CD4-positive, alpha-beta T cell treated with Interleukin-2 at 100 ng/mL for 4 hours (primary cell): ENCODE results near the gene AKAP8L.
"Not testable (repeated sequence)": the region's sequence is repeated elsewhere in the genome, so short reads cannot be mapped to it uniquely, and the experiment has no call there.

Experiments used
- DNase-seq: peaks from one replicate; pipeline ENCODE4 v3.0.0-alpha.2; 2020; ENCODE audit warnings: low spot score

AKAP8L gene

DNA sequence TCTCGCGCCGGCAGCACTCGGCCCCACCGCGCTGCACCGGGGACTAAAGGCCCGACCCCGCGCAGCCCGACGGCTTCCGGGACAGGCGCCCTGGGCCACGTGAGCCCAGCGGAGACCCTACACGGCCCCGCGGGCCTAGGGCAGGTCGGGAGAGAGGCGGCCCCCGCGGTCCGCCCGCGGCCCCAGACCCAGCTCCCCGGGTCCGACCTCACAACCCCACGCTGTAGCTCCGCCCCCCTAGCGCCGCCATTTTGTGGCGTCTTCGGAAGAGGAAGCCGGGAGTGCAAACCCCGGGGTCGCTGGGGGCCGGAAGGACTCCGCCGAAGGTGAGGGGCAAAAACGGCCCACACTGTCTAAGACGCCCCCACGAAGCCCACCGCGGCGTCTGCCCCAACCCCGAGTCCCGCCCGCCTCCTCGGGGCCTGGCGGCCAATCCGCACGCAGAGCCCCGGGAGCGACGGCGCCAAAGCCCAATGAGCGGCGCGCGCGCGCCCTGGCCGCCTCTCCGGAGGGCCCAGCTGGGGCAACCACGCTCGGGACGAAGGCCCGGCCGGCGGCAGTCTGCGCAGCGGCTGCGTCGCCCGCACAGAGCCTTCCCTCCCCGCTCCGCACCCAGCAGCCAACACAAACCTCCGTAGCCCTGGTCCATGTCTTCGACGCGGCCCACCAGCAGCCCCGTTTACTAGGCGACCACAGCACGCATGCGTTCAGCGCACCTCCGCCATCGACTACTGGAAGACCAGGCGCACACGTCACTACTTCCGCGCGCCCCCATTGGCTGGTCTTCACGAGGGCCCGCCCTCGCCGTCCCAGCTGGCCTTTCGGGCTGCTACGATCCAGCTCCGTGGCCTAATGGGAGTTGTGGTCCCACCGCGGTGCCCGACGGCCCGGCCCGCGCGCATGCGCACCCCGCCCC, 39.4 kb downstream of the AKAP8L start, which contains the start of gene AKAP8:
Gene AKAP8 (minus strand): TSS at position 705 of the 916 bp plus-strand sequence. CDS start 56 bp downstream, at position 649.
- DNase-seq: peak; percentile 99

- peak; percentile 51 for DNase-seq
Observed at GRCh38 chr19:15378534-15379082, 40.2 kb downstream of the AKAP8L start.

GRCh38 chr19:15374796-15375440, 43.9 kb downstream of the AKAP8L start:
- DNase-seq: no peak

DNA sequence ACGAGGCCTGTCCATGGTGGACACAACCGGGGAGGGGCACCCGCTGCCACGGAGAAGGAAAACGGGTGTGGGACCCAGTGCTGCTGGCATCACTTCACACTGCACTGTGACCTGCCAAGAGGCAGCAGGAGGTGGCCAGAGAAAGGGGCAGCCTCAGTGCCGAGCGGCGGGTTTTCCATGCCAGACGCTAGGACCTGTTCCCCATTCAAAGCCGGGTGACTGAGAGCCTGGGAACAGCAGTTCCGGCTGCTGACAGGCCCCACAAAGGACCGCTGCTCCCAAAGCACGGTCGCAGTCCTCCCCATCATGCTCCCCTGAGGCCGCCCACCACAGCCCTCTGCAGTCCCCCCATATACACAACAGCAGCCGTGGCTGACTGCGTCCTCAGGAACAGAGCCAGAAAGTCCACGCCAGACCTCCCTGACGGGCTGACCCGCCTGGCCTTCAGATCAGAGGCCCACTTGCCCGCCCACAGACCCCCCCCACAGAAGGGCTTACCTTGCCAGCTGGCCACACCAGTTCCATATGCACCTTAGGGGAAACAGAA, 44.6 kb downstream of the AKAP8L start:
- no peak for DNase-seq

GRCh38 chr19:15373644-15374043, 45.1 kb downstream of the AKAP8L start:
- no peak for DNase-seq

GRCh38 chr19:15372891-15373301, 45.9 kb downstream of the AKAP8L start:
- no peak for DNase-seq

DNA sequence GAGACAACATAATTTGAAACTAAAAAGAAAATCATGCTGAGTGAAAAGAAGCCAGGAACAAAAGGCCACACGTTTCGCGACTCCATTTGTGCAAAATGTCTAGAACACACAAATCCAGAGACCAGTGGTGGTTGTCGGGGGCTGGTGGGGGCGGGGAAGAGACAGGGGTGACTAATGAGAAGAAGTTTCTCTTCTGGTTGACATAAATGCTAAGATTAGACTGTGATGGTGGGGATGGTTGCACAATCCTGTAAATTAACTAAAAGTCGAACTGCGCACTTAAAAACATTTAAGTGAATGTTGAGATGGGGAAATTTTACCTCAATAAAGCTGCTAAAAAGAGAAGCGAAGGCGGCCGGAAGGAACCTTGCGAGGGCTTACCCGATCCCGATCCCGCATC, 46.3 kb downstream of the AKAP8L start:
- no peak for DNase-seq

DNA sequence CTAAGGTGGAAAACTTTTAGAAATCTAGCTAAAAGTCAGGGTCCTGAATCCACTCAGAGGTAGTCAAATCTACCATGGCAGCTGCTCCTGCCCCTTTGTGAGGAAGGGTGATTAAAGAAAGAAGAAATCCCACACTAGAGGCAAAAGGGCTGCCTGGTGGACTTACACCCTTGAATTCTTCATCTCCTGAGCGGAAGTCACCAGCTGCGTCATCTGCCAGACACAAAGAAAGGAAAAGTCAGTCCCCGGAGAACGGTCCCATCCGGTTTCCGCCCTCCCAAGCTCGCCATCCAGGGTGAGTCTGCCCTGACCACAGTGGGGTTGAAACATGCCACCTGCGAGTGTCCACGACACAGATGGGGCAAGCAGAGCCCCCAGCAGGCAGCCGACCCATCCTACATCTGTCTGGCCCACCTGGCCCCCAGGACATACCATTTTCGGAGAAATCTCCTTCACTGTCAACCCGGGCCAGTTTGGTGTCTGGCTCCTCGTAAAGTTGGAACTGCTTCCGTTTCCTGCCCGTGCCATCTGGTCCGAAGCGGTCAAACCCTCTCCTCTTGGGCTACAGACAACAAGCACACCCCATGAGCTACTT, 46.9 kb downstream of the AKAP8L start:
- DNase-seq: no peak

GRCh38 chr19:15371119-15371518, 47.7 kb downstream of the AKAP8L start:
- DNase-seq: no peak

DNA sequence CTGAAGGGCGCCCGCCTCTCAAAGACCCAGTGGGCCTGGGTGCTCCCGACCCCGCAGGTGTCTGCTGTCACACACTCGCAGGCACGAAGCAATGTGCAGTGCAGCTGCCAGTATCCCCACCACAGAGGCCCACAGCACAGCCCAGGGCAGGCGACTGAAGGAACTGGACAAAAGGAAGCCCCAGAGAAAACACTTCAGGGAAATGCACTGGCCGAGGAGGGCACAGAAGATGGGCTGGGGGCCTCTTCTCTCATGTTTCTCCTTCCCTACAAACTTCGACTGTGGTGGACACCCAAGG, 49.2 kb downstream of the AKAP8L start:
- DNase-seq: no peak

- no peak for DNase-seq
Observed at GRCh38 chr19:15368798-15369593, 49.8 kb downstream of the AKAP8L start.

- no peak for DNase-seq
Observed at GRCh38 chr19:15368051-15368632, 50.6 kb downstream of the AKAP8L start.

DNA sequence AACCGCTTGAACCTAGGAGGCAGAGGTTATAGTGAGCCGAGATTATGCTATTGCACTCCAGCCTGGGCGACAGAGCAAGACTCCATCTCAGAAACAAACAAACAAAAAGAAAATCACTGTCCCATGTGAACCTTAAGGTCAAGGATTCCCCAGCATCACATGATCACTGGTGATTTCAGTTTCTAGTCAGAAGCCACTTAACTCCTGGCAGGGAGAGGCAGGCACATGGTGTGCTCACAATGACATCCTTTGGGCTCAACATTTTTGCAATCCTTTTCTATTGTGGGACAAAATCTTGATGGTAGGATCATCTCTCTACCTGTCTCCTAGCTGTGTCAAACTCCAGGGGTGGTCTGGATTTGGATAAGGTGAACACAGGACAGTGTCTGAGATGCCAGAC, 51.3 kb downstream of the AKAP8L start:
- no peak for DNase-seq

GRCh38 chr19:15365264-15365663, 53.5 kb downstream of the AKAP8L start:
- no peak for DNase-seq

GRCh38 chr19:15363791-15364190, 55.0 kb downstream of the AKAP8L start:
- DNase-seq: not testable (repeated sequence)

DNA sequence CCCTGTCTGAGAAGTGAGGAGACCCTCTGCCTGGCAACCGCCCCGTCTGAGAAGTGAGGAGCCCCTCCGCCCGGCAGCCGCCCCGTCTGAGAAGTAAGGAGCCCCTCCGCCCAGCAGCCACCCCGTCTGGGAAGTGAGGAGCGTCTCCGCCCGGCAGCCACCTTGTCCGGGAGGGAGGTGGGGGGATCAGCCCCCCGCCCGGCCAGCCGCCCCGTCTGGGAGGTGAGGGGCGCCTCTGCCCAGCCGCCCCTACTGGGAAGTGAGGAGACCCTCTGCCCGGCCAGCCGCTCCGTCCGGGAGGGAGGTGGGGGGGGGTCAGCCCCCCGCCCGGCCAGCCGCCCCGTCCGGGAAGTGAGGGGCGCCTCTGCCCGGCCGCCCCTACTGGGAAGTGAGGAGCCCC, 55.7 kb downstream of the AKAP8L start:
- not testable (repeated sequence) for DNase-seq

DNA sequence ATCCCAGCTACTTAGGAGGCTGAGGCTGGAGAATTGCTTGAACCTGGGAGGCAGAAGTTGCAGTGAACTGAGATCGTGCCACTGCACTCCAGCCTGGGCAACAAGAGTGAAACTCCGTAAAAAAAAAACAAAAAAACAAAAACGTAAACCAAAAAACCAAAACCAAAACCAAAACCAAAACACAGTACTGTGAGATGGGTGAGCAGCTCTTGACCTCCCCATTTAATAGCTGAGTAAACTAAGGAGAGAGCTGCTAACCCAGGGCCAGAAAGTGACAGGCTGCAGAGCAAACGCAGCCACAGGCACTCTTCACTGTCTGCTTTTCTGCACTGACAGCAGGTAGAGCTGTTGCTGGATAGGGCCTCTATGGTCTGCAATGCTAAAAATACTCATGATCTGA, 58.8 kb downstream of the AKAP8L start:
- DNase-seq: not testable (repeated sequence)

GRCh38 chr19:15358918-15359317, 59.9 kb downstream of the AKAP8L start:
- DNase-seq: no peak

DNA sequence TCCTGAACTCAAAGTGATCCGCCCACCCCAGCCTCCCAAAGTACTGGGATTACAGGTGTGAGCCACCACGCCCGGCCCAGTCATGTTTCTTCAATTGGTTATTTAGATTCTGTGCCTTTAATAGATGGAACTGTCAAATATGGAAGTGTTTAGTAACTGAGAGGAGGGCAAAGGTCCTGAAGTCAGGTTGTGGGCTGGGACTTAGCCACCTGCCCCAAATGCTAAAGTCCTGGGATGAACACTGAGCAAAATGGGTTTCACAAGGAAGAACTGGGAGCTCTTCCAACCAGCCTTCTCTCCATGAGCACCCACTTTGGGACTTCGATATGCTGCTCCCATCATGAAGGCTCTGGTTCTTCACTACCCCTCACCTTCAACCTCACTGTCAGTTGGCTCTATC, 60.9 kb downstream of the AKAP8L start:
- no peak for DNase-seq

DNA sequence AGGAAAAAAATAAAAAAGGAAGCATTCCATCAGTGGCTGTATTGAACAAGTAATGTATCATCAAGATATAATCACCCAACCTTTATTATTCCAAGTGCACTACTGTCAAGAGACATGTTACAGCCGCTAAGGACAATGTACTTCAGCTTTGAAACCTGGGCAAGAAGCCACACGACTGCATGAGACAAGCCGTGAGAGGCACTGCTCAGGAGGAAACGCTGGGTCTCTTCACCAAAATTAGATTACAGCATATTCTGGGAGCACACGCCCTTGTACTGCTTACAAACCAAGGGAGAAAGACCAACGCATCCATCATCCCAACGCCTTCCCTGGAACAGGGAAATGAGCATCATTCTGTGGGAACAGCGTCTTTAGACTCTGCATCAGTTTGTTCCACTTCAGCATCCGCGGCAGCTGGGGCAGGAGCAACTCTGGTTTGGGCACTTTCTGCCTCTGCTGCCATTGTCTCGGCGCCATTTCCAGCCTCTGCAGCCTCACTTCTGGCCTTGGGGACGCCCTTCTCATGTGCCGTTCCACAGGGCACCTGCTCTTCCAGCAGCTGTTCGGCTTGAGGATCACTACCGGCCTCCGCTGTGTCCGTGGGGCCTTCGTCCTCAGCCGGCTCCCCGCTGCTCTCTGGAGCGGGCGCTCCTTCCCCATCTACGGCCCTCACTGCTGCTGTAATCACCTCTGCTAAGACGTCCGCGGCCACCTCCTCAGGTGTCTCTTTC, 64.1 kb downstream of the AKAP8L start:
- DNase-seq: no peak

DNA sequence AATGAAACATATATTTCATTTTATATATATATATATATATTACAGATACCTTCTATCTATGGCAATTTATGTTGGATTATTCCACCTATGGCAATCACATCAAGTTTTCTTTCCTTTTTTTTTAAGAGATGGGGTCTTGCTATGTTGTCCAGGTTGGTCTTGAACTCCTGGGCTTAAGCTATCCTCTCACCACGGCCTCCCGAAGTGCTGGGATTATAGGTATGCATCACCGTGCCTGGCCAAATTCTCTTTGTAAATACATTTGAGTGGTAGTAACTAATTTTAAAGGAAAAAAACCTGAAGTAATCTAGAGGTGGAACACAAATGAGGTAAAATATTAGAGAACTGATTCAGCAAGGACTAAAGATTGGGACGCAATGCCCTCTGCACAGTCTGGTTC, 64.9 kb downstream of the AKAP8L start:
- DNase-seq: no peak
